Stimulated activated CD8-positive, alpha-beta memory T cell treated with anti-CD3 and anti-CD28 coated beads, Interleukin-4, amount 100 ng/mL, for 4 hours (primary cell): ENCODE measurements around the gene RTN4RL2.
A peak's percentile ranks its signal among the peaks of the same experiment; 100 is the strongest.

Source experiments
- DNase-seq, 2 donors: peaks; one replicate each; pipeline ENCODE4 v3.0.0-alpha.2; 2020; ENCODE audit warnings: low read depth in 2 of 2, low spot score in 1 of 2

Gene RTN4RL2

DNA sequence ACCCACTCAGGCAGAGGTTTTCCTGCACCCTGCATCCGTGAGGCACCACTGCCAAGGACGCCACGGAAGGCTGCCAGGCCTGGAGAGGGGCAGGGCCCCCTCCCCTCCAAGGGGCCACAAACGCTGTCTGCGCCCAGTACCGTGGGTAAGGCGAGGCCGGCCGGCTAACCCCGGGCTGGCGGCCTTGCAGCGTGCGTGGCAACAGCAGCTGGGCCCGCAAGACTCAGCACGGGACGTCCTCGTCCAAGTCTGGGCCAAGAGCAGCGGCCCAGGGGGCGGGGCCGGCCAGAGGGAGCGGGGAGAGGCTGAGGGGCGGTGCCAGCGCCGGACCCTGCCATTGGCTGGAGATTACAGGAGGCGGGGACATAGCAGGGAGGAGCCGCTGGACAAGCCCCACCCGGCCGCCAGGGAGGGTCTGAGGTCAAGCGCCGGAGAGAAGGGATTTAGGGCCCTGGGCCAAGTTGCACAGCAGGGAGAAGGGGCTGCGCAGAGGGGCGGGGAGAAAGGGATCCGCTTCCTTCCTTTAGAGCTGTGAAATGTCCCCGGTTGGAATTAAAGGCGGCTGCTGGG is 39.2 kb downstream of the RTN4RL2 start:
- DNase-seq = no peak

DNA sequence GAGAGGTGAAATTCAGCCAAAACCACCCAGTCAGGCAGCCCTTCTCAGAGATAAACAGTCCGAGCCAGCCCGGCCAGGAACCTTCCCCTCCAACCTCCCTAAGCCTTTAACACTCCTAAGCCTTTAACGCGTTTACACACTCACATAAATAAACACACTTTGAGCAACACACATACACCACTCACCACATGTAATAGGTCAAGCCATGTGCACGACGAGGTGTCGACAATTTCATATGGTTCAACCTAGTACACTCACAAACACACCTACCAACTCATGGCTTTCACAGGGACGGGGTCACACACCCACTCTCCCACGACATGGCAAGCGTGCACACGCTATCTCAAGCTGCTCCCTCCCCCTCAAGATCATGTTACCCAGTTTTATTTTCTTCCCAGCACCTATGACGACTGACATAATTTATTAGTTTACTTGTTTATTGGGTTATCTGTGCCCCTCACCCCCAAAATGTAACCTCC is 39.7 kb downstream of the RTN4RL2 start:
- DNase-seq = no peak

DNA sequence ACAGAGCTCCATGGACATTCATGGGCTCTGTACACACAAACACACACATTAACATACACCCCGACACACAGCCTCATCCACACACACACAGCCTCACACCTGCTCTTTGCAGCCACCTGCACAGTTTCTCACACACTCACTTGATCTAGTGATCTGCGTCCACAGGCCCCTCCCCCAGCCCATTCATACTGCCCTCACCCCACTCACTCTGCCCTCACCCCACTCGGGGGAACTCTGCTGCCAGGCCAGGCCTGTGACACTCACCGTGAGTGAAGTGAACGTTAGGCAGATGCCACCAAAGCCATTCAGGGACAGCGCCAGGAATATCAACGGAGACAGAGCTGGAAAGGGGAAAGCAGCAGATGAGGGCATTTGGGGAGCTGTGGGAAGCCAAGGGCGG is 40.2 kb downstream of the RTN4RL2 start:
- DNase-seq = no peak

- no peak for DNase-seq
These were observed 40.6 kb downstream of the RTN4RL2 start for GRCh38 chr11:57500926-57501325.

GRCh38 chr11:57501953-57502352 is 41.6 kb downstream of the RTN4RL2 start:
- DNase-seq = no peak

DNA sequence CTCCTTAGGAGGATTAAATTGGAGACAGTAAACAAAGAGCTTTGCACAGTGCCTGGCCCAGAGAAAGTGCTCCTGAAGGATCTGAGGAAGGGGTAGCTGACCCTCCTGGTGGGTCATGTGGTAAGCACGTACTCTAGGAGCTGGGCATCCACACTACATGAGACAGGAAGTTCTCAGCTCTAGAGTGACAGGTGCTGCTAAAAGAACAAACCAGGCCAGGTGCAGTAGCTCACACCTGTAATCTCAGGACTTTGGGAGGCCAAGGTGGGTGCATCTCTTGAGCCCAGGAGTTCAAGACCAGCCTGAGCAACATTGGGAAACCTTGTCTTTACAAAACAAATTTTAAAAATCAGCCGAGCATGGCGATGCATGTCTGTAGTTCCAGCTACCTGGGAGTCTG is 42.0 kb downstream of the RTN4RL2 start:
- no peak for DNase-seq

GRCh38 chr11:57502870-57503269 is 42.5 kb downstream of the RTN4RL2 start:
- no peak for DNase-seq

DNA sequence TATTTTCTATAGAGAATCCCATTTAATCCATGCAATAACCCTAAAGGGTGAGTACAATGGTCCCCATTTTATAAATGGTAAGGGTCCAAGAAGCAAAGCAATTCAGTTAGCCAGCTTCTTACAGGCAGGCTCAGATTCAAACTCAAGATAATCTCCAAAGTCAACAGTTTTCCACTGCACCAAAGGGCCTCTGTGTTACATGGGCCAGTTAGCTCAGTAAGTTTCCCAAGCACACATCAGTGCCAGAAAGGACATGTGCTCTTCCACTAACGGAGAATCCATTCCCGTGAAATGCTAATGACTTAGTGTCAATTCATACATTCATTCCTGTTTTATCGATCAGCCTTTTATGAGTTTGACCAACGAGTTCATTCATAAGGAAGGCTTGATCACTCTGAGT is 44.2 kb downstream of the RTN4RL2 start:
- DNase-seq = no peak

- DNase-seq = no peak
These were observed 46.2 kb downstream of the RTN4RL2 start for GRCh38 chr11:57506522-57506921.

DNA sequence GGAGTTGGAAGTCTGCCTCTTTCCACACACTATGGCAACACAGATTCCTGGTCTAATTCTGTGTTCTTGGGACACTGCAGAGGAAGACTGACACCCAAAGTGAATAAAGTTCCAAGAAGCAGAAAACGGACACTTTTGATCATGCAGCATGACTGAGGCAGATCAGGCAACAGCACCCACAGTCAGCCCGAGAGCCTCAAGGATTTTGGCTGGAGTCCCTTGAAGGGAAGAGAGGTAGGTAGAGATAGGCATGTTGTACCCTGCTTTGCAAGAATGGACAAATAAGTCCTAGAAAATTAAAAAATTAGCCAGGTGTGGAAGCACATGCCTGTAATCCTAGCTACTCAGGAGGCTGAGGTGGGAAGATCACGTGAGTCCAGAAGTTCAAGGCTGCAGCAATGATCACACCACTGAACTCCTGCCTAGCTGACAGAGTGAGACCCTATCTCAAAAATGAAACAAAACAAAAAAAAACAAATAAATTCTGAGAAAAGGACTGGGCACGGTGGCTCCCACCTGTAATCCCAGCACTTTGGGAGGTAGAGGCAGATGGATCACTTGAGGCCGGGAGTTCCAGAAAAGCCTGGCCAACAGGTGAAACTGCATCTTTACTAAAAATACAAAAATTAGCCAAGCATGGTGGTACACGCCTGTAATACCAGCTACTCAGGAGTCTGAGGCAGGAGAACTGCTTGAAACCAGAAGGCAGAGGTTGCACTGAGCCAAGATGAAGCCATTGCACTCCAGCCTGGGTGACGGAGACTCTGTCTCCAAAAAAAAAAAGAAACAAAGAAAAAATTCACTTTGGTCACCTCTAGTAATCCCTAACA is 48.2 kb downstream of the RTN4RL2 start:
- no peak for DNase-seq

DNA sequence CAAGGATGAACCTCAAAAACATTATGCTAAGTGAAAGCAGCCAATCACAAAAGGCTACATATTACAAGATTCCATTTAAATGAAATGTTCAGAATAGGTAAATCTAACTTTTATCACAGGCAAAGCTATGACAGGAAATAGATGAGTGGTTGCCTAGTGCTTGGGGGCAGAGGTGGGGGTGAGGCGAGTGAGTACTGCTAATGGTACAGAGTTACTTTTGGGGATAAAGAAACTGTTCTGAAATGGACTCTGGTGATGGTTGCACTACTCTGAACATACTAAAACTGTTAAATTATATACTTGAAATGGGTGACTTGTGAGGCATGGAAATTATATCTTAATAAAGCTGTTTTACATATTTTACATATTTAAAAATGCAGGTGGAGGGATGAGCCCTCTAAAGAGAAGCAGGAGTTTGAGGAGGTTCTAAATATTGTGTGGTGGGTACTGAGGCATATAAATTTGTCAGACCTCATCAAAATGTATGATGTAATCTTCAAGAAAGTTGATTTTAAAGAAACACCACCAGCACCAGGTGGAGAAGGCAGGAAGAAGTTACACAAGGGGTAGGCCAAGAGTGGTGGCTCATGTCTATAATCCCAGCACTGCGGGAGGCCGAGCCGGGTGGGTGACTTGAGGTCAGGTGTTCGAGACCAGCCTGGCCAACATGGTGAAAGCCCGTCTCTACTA is 51.6 kb downstream of the RTN4RL2 start:
- no peak for DNase-seq

GRCh38 chr11:57512646-57513451 is 52.5 kb downstream of the RTN4RL2 start:
- DNase-seq = no peak

DNA sequence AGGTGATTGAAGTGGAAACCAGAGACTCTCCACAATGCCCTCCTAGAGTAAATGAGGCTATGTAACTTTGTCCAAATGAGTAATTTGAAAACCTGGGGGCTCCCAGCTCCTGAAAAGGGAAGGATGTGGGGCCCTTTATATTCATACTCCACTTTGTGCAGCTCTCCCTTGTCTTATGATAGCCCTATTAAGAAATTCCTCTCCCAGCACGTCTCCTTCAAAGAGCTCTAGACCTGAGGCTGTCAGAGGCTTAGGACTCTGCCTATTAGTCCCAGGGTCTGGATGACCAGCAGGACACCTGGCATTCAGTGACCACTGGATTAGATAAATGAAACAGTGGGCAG is 53.1 kb downstream of the RTN4RL2 start:
- no peak for DNase-seq

DNA sequence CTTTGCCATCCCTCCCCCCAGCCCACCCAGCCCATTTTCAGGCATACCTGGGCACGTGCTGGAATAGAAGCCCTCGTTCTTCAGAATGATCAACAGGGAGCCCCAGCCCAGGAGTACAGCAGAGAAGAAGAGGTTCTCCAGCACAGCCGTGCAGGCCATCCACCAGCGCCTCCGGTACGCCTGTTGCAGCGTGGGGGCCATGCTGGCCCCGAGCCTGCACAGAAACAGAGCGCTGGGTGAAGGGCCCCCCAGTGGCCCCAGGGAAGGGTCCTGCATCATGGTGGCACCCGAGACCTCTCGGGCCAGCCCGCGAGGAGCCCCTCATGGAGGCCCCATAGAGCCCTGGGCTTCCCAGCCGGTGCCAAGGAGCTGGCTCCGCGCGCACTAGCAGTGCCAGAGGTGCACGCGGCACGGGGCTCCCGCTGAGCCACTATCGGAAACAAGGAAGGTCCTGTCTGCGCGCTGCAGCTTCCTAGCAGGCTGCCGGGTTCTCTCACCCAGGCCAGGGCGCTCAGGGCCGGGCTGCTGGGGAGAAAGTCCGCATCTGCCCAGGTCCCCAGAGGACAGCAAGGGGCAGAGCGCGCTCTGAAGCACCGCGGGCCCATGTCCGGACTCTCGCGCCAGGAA is 53.7 kb downstream of the RTN4RL2 start:
- DNase-seq = no peak

- peak in 1 of 2 donors; percentile 36 for DNase-seq
These were observed 54.4 kb downstream of the RTN4RL2 start for GRCh38 chr11:57514538-57515331.

DNA sequence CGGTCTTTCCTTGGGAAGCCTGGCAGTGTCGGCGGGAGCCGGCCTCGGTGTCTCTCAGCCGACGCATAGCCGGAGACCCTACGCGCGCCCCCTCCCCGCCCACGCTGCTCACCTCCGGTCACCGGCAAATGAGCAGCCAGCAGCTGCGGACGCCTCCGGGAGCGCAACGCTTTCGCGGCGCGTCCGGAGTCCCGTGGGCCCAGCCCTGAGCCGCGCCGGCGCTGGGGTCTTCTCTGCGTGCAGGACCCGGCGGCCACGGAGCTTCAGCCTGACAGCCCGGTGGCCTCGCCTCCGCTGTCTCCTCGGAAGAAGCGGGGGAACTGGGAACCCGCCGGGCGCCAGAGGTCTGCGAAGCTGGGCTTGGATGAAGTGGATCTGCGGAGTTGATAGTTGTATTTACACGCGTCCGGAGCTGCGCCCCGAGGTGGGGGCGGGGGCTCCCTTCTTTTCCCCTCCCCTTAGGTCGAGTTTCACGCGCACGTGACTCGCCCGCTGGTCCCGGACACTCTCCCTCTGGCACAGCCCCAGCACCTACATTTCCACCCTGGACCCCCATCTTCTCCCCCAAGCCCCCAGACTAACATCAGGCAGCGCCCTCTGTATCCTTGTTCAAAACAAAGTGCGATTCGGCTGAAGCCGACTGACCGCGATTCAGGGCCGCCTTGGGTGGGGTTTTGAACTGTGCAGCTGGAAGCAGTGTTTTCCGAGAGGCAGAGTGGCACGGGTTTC is 55.2 kb downstream of the RTN4RL2 start, which contains the start of gene SLC43A1:
Gene SLC43A1, minus strand, starts transcription at position 371 of the 729 bp plus-strand sequence. CDS start 1,591 bp downstream, outside the sequence.
- DNase-seq = no peak

DNA sequence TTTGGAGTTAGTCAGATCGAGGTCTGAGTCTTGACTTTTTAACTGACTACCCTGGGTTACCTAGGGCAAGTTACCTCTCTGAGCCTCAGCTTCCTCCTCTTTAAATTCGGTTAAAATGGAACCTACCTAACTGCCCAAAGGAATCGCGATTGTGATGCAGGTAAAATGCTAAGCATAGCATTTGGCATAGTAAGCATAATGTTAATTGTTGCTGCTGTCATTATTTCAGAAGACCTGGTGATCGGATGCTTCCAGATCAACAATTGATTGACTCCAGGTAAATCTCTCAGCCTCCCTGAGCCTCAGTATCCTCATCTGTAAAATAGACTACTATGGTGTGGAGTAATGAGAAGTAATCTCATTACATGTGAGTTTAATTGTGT is 55.7 kb downstream of the RTN4RL2 start:
- no peak for DNase-seq

GRCh38 chr11:57521116-57521515 is 60.8 kb downstream of the RTN4RL2 start:
- no peak for DNase-seq

DNA sequence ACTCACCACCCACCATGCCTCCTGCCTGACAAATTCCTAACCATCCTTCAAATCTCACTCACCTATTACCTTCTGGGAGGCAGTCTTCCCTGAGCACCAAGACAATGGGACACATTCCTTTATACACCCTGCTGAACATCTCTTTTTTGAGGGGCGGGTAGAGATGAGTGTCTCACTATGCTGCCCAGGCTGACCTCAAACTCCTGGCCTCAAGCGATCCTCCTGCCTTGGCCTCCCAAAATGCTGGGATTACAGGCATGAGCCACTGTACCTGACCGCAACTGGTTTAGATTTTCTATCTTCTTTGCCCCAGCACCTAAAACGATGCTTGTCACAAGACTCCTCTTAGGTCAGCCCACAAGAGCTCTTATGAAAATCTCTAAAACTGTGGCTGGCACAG is 63.1 kb downstream of the RTN4RL2 start:
- DNase-seq = no peak
